ENCODE measurements around the gene PTPN3.

DNA sequence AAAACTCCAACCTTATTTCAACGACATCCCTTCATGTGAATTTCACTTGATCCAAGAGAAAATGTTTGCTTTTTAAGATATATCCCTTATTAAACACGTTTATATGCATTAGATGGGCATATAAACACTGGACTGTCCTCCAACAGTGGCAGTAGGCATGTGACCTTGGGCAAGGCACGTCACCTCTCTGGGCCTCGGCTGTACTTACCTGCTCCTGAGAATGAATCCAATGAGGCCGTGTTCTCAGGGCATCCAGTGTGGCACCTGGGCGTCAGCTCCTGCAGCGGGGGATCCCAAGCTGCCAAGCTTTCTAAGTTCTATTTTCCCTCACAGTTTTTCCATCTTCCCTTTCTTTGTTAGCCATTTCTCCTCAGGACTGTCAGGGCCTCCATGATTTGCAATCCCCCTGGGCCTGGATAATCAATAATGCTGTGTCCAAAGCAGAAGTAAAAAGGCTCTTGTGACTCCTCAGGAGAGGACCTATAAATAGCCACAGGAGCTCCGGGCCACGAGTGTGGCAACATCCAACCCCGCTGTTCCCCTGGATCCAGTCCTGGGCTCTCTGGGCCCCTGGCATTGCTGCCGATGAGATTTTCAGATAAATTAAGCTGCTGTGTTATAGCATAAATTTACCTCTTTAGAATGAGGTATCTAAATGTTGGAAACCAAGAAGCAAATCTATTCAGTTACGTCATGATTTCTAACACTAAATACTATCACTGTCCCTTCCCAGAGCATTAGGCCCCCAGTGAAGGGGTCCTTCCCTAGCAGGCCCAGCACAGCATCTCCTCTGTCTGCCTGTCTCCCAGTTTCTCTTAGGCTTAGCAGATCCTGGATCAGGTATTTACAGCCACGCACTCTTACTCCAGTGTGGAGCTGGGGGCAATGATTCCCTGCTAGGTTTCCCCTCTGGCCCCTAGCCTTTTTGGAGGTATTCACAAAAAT is 76.8 kb downstream of the PTPN3 start:
- TF ChIP-seq, protein P1, sequence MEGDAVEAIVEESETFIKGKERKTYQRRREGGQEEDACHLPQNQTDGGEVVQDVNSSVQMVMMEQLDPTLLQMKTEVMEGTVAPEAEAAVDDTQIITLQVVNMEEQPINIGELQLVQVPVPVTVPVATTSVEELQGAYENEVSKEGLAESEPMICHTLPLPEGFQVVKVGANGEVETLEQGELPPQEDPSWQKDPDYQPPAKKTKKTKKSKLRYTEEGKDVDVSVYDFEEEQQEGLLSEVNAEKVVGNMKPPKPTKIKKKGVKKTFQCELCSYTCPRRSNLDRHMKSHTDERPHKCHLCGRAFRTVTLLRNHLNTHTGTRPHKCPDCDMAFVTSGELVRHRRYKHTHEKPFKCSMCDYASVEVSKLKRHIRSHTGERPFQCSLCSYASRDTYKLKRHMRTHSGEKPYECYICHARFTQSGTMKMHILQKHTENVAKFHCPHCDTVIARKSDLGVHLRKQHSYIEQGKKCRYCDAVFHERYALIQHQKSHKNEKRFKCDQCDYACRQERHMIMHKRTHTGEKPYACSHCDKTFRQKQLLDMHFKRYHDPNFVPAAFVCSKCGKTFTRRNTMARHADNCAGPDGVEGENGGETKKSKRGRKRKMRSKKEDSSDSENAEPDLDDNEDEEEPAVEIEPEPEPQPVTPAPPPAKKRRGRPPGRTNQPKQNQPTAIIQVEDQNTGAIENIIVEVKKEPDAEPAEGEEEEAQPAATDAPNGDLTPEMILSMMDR (IDR thresholded peaks at IDR 0.05; ENCODE audit: low read depth, low read length, missing input control), result no peak
- no peak for TF ChIP-seq GABPA (IDR thresholded peaks at IDR 0.05 in 1 of 2, conservative IDR thresholded peaks at IDR 0.05 in 1 of 2)
- no peak for TF ChIP-seq MAX (IDR thresholded peaks at IDR 0.05)
- no peak for TF ChIP-seq JUND (IDR thresholded peaks at IDR 0.05)
- no peak for TF ChIP-seq ATF3 (IDR thresholded peaks at IDR 0.05)
